HEK293 (cell line): ENCODE data around the gene PSMD2.

Experiments
- CTCF ChIA-PET: fragments of 350-600 bp; formaldehyde crosslinking; extraction: SDS; loops from one replicate; lab custom pipeline; 2021; ENCODE audit warnings: antibody characterized with exemption; lab: Yijun Ruan, JAX
- POLR2A ChIA-PET: fragments of 300-600 bp; formaldehyde crosslinking; extraction: SDS; loops from one replicate; lab custom pipeline; 2020; ENCODE audit warnings: antibody characterized with exemption, inconsistent platforms; lab: Yijun Ruan, JAX
- H3K27ac ChIP-seq: fragments of 200-500 bp; sonication (Bioruptor generic); 2 replicates; pipeline ENCODE4 v1.5.1; 2014; ENCODE audit warnings: low read depth, low read length, control low read depth, inconsistent platforms; ENCODE audit errors: extremely low read depth
- H3K36me3 ChIP-seq, 2 experiments: fragments of 200-500 bp in 1 of 2; sonication (Bioruptor generic) in 1 of 2; 1 replicate in 1 of 2; 2 replicates in 1 of 2; pipeline ENCODE4 v1.5.1; 2014 to 2017; ENCODE audit warnings: inconsistent platforms in 2 of 2, low read length in 2 of 2; ENCODE audit not compliant: control insufficient read depth in 2 of 2, insufficient read depth in 1 of 2
- H3K4me1 ChIP-seq: fragments of 200-500 bp; sonication (Bioruptor generic); 2 replicates; pipeline ENCODE4 v1.5.1; 2014; ENCODE audit warnings: mild to moderate bottlenecking, low read length, inconsistent platforms; ENCODE audit not compliant: control insufficient read depth, insufficient read depth
- H3K4me3 ChIP-seq: 2 replicates; pipeline ENCODE4 v1.5.1; 2011; ENCODE audit warnings: low read depth, mild to moderate bottlenecking, control low read depth, low read length, moderate library complexity
- H3K9me3 ChIP-seq: fragments of 200-500 bp; sonication (Bioruptor generic); 2 replicates; pipeline ENCODE4 v1.5.1; 2014; ENCODE audit warnings: low read depth, low read length, inconsistent platforms; ENCODE audit not compliant: control insufficient read depth, insufficient read depth
- GLIS1 ChIP-seq: fragments of 450-650 bp; formaldehyde crosslinking; IDR thresholded peaks from 2 replicates; pipeline ENCODE4 v1.5.1; 2016; ENCODE audit warnings: missing biosample characterization, missing genetic modification characterization
- RBAK ChIP-seq: fragments of 450-650 bp; formaldehyde crosslinking; IDR thresholded peaks from 2 replicates; pipeline ENCODE4 v1.5.1; 2016; ENCODE audit warnings: missing biosample characterization, missing genetic modification characterization
- SP2 ChIP-seq: fragments of 450-650 bp; formaldehyde crosslinking; IDR thresholded peaks from 2 replicates; pipeline ENCODE4 v1.5.1; 2016; ENCODE audit warnings: missing biosample characterization, missing genetic modification characterization
- ZBTB21 ChIP-seq: fragments of 450-650 bp; formaldehyde crosslinking; IDR thresholded peaks from 2 replicates; pipeline ENCODE4 v1.5.1; 2017; ENCODE audit warnings: missing biosample characterization, missing genetic modification characterization
- ZBTB8A ChIP-seq: fragments of 450-650 bp; formaldehyde crosslinking; IDR thresholded peaks from 2 replicates; pipeline ENCODE4 v1.5.1; 2016; ENCODE audit warnings: missing biosample characterization, missing genetic modification characterization
- ZNF112 ChIP-seq: fragments of 450-650 bp; formaldehyde crosslinking; IDR thresholded peaks from 2 replicates; pipeline ENCODE4 v1.5.0; 2017; ENCODE audit warnings: missing biosample characterization, missing genetic modification characterization
- ZNF214 ChIP-seq: fragments of 450-650 bp; formaldehyde crosslinking; IDR thresholded peaks from 2 replicates; pipeline ENCODE4 v1.5.1; 2017; ENCODE audit warnings: missing biosample characterization, mild to moderate bottlenecking, missing genetic modification characterization, borderline replicate concordance
- ZNF221 ChIP-seq: fragments of 450-650 bp; formaldehyde crosslinking; IDR thresholded peaks from 2 replicates; pipeline ENCODE4 v1.5.1; 2017; ENCODE audit warnings: missing biosample characterization, missing genetic modification characterization, borderline replicate concordance
- ZNF26 ChIP-seq: fragments of 450-650 bp; formaldehyde crosslinking; IDR thresholded peaks from 2 replicates; pipeline ENCODE4 v1.5.1; 2016; ENCODE audit warnings: missing biosample characterization, missing genetic modification characterization
- ZNF488 ChIP-seq: fragments of 450-650 bp; formaldehyde crosslinking; IDR thresholded peaks from 2 replicates; pipeline ENCODE4 v1.5.1; 2016; ENCODE audit warnings: missing biosample characterization, missing genetic modification characterization
- ZNF544 ChIP-seq: fragments of 450-650 bp; formaldehyde crosslinking; IDR thresholded peaks from 2 replicates; pipeline ENCODE4 v1.5.0; 2017; ENCODE audit warnings: missing biosample characterization, missing genetic modification characterization
- ZNF571 ChIP-seq: fragments of 450-650 bp; formaldehyde crosslinking; IDR thresholded peaks from 2 replicates; pipeline ENCODE4 v1.5.0; 2017; ENCODE audit warnings: missing biosample characterization, missing genetic modification characterization
- ZNF600 ChIP-seq: fragments of 450-650 bp; formaldehyde crosslinking; IDR thresholded peaks from 2 replicates; pipeline ENCODE4 v1.5.1; 2016; ENCODE audit warnings: missing biosample characterization, missing genetic modification characterization
- ZNF623 ChIP-seq: fragments of 450-650 bp; formaldehyde crosslinking; IDR thresholded peaks from 2 replicates; pipeline ENCODE4 v1.5.1; 2016; ENCODE audit warnings: missing biosample characterization, missing genetic modification characterization
- ZNF624 ChIP-seq: fragments of 450-650 bp; formaldehyde crosslinking; IDR thresholded peaks from 2 replicates; pipeline ENCODE4 v1.5.1; 2017; ENCODE audit warnings: missing biosample characterization, missing genetic modification characterization
- ZNF660 ChIP-seq: fragments of 450-650 bp; IDR thresholded peaks from 2 replicates; pipeline ENCODE4 v1.5.1; 2018; ENCODE audit warnings: missing biosample characterization, mild to moderate bottlenecking, missing genetic modification characterization
- ZNF664 ChIP-seq: fragments of 450-650 bp; formaldehyde crosslinking; IDR thresholded peaks from 2 replicates; pipeline ENCODE4 v1.5.1; 2016; ENCODE audit warnings: missing biosample characterization, missing genetic modification characterization
- ZSCAN30 ChIP-seq: fragments of 450-650 bp; IDR thresholded peaks from 2 replicates; pipeline ENCODE4 v1.5.1; 2018; ENCODE audit warnings: missing biosample characterization, mild to moderate bottlenecking, missing genetic modification characterization, moderate library complexity
- TF ChIP-seq, protein P1 (sequence below): fragments of 450-650 bp; formaldehyde crosslinking; conservative IDR thresholded peaks from 2 replicates; pipeline ENCODE4 v1.5.1; 2016; ENCODE audit warnings: low read depth, missing biosample characterization, missing genetic modification characterization
- TF ChIP-seq, protein P2 (sequence below): IDR thresholded peaks from 2 replicates; pipeline ENCODE4 v1.6.1; 2011; ENCODE audit warnings: mild to moderate bottlenecking, low read depth, low read length, borderline replicate concordance
- TF ChIP-seq, protein P3 (sequence below): fragments of 450-650 bp; formaldehyde crosslinking; IDR thresholded peaks from 2 replicates; pipeline ENCODE4 v1.5.1; 2016; ENCODE audit warnings: missing biosample characterization, missing genetic modification characterization
- TF ChIP-seq, protein P4 (sequence below): sonication (generic); formaldehyde crosslinking; IDR thresholded peaks from 2 replicates; pipeline ENCODE4 v1.8.1; 2022; ENCODE audit warnings: mild to moderate bottlenecking, moderate library complexity, missing genetic modification reagents
- TF ChIP-seq, protein P5 (sequence below): fragments of 450-650 bp; formaldehyde crosslinking; IDR thresholded peaks from 2 replicates; pipeline ENCODE4 v1.5.1; 2016; ENCODE audit warnings: missing biosample characterization, missing genetic modification characterization
- TF ChIP-seq, protein P6 (sequence below): fragments of 450-650 bp; IDR thresholded peaks from 2 replicates; pipeline ENCODE4 v1.5.1; 2018; ENCODE audit warnings: missing biosample characterization, missing genetic modification characterization

PSMD2 gene

DNA sequence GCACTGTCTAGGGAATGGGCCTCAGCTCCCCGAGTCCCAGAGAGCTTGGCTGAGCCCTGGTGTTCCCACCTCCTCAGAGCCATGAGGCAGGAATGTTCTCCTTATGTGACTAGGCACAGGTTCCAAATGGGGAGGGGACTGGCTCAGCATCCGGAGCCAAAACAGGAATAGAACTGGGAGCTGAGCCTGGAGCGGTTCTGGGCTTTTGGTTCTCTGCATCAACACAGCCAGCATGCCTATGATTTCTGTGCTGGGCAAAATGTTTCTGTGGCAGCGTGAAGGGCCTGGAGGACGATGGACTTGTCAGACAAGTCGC lies 38.3 kb downstream of the PSMD2 start, which contains the start of gene FAM131A (continued):
- TF ChIP-seq, protein P1, sequence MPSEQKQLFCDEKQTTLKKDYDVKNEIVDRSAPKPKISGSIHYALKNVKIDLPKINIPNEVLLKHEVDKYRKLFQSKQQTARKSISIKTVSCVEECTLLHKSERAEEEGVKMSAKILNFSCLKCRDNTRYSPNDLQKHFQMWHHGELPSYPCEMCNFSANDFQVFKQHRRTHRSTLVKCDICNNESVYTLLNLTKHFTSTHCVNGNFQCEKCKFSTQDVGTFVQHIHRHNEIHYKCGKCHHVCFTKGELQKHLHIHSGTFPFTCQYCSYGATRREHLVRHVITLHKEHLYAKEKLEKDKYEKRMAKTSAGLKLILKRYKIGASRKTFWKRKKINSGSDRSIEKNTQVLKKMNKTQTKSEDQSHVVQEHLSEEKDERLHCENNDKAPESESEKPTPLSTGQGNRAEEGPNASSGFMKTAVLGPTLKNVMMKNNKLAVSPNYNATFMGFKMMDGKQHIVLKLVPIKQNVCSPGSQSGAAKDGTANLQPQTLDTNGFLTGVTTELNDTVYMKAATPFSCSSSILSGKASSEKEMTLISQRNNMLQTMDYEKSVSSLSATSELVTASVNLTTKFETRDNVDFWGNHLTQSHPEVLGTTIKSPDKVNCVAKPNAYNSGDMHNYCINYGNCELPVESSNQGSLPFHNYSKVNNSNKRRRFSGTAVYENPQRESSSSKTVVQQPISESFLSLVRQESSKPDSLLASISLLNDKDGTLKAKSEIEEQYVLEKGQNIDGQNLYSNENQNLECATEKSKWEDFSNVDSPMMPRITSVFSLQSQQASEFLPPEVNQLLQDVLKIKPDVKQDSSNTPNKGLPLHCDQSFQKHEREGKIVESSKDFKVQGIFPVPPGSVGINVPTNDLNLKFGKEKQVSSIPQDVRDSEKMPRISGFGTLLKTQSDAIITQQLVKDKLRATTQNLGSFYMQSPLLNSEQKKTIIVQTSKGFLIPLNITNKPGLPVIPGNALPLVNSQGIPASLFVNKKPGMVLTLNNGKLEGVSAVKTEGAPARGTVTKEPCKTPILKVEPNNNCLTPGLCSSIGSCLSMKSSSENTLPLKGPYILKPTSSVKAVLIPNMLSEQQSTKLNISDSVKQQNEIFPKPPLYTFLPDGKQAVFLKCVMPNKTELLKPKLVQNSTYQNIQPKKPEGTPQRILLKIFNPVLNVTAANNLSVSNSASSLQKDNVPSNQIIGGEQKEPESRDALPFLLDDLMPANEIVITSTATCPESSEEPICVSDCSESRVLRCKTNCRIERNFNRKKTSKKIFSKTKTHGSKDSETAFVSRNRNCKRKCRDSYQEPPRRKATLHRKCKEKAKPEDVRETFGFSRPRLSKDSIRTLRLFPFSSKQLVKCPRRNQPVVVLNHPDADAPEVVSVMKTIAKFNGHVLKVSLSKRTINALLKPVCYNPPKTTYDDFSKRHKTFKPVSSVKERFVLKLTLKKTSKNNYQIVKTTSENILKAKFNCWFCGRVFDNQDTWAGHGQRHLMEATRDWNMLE = no peak
- TF ChIP-seq SP2 (tag by site-specific recombination) = no peak
- TF ChIP-seq, protein P2, sequence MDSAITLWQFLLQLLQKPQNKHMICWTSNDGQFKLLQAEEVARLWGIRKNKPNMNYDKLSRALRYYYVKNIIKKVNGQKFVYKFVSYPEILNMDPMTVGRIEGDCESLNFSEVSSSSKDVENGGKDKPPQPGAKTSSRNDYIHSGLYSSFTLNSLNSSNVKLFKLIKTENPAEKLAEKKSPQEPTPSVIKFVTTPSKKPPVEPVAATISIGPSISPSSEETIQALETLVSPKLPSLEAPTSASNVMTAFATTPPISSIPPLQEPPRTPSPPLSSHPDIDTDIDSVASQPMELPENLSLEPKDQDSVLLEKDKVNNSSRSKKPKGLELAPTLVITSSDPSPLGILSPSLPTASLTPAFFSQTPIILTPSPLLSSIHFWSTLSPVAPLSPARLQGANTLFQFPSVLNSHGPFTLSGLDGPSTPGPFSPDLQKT = no peak
- no peak for TF ChIP-seq ZBTB8A (tag by site-specific recombination)
- TF ChIP-seq ZNF600 (tag by site-specific recombination) = no peak
- no peak for TF ChIP-seq ZNF112 (tag by site-specific recombination)
- TF ChIP-seq, protein P3, sequence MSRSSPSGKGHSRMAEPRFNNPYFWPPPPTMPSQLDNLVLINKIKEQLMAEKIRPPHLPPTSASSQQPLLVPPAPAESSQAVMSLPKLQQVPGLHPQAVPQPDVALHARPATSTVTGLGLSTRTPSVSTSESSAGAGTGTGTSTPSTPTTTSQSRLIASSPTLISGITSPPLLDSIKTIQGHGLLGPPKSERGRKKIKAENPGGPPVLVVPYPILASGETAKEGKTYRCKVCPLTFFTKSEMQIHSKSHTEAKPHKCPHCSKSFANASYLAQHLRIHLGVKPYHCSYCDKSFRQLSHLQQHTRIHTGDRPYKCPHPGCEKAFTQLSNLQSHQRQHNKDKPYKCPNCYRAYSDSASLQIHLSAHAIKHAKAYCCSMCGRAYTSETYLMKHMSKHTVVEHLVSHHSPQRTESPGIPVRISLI (tag by site-specific recombination) = no peak
- TF ChIP-seq ZNF214 (tag by site-specific recombination) = no peak

DNA sequence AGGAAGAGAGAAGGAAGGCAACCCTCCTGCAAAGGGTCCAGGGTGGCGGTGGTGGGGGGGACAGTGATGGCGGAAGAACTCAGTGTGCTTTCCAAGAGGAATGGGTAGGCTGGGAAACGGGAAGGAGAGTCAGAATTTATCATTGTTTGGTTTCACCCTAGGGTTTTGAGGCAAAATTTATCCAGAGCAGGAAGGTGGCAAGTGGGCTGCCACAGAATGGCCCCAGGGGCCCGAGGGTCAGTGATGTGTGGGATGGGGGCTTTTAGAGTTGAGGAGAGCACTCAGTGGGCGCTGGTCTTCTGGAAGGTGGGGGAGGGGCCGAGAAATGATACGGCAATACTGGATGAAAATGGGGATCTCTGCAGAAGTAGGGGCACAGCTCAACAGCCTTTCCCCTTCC lies 38.9 kb downstream of the PSMD2 start:
- ChIA-PET POLR2A (interaction anchor here (0.6 to 2.0 kb wide), 3 partner anchors 11 to 34 kb away, joined by 3 to 5 read pairs (median 3); no protein-coding TSS in a partner anchor), CTCF (interaction anchor here (1.6 to 2.2 kb wide), 2 partner anchors 16 to 34 kb away, joined by 6 to 8 read pairs; no protein-coding TSS in a partner anchor)
- no peak overlapping the region for H3K4me3 ChIP-seq
- TF ChIP-seq, protein P4, sequence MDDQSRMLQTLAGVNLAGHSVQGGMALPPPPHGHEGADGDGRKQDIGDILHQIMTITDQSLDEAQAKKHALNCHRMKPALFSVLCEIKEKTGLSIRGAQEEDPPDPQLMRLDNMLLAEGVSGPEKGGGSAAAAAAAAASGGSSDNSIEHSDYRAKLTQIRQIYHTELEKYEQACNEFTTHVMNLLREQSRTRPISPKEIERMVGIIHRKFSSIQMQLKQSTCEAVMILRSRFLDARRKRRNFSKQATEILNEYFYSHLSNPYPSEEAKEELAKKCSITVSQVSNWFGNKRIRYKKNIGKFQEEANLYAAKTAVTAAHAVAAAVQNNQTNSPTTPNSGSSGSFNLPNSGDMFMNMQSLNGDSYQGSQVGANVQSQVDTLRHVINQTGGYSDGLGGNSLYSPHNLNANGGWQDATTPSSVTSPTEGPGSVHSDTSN (CRISPR knock-in tag) = no peak
- TF ChIP-seq ZNF660 (tag by site-specific recombination) = no peak
- no peak for TF ChIP-seq ZNF488 (tag by site-specific recombination)
- TF ChIP-seq, protein P5, sequence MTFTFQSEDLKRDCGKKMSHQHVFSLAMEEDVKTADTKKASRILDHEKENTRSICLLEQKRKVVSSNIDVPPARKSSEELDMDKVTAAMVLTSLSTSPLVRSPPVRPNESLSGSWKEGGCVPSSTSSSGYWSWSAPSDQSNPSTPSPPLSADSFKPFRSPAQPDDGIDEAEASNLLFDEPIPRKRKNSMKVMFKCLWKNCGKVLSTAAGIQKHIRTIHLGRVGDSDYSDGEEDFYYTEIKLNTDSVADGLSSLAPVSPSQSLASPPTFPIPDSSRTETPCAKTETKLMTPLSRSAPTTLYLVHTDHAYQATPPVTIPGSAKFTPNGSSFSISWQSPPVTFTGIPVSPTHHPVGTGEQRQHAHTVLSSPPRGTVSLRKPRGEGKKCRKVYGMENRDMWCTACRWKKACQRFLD (tag by site-specific recombination) = no peak
- TF ChIP-seq ZNF544 (tag by site-specific recombination) = no peak
- no peak for TF ChIP-seq ZSCAN30
- no peak for TF ChIP-seq ZNF26 (tag by site-specific recombination)
- TF ChIP-seq ZNF624 (tag by site-specific recombination) = no peak
- TF ChIP-seq GLIS1 (tag by site-specific recombination) = no peak
- TF ChIP-seq ZNF571 (tag by site-specific recombination) = no peak
- no peak for TF ChIP-seq ZBTB21
- no peak for TF ChIP-seq RBAK (tag by site-specific recombination)
- TF ChIP-seq ZNF221 = no peak
- no peak for TF ChIP-seq ZNF623
- no peak for TF ChIP-seq ZNF664 (tag by site-specific recombination)
- TF ChIP-seq, protein P6, sequence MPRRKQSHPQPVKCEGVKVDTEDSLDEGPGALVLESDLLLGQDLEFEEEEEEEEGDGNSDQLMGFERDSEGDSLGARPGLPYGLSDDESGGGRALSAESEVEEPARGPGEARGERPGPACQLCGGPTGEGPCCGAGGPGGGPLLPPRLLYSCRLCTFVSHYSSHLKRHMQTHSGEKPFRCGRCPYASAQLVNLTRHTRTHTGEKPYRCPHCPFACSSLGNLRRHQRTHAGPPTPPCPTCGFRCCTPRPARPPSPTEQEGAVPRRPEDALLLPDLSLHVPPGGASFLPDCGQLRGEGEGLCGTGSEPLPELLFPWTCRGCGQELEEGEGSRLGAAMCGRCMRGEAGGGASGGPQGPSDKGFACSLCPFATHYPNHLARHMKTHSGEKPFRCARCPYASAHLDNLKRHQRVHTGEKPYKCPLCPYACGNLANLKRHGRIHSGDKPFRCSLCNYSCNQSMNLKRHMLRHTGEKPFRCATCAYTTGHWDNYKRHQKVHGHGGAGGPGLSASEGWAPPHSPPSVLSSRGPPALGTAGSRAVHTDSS (tag by site-specific recombination) = no peak

More for the DNA sequence above, 38.9 kb downstream of the PSMD2 start:
- Histone ChIP-seq H3K27ac (no peak overlapping the region), H3K9me3 (no peaks in the 10 kb centered on the region), H3K4me1 (no peaks in the 10 kb centered on the region), H3K36me3 (peaks cover 0 to 55% of the 10 kb centered on the region in 2 experiments; a peak in 1 of 3 replicates)
